ENCODE measurements around the gene EPB41L2.

The EPB41L2 gene

GRCh38 chr6:130796313-130796905, 266.6 kb downstream of the EPB41L2 start:
- no peak for DNase-seq (ENCODE audit: low spot score)

DNA sequence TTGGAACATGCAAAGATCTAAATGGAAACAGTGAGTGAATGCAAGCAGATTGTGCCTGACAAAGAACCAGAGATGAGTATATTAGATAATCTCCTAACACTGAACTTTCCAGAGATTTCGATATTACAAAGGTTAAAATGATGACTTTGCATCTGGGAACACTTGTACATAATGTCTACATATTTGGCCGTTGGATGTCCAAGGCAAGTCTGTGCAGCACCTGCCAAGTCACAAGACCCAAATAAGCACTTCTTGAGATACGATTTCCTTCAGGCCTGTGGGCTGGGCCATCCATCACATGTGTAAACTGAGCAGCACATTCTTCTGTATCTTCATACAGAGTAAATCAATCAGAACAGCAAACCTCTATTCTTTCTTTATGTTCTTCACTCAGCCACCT, 268.3 kb downstream of the EPB41L2 start:
- no peak for DNase-seq (ENCODE audit: low spot score)

DNA sequence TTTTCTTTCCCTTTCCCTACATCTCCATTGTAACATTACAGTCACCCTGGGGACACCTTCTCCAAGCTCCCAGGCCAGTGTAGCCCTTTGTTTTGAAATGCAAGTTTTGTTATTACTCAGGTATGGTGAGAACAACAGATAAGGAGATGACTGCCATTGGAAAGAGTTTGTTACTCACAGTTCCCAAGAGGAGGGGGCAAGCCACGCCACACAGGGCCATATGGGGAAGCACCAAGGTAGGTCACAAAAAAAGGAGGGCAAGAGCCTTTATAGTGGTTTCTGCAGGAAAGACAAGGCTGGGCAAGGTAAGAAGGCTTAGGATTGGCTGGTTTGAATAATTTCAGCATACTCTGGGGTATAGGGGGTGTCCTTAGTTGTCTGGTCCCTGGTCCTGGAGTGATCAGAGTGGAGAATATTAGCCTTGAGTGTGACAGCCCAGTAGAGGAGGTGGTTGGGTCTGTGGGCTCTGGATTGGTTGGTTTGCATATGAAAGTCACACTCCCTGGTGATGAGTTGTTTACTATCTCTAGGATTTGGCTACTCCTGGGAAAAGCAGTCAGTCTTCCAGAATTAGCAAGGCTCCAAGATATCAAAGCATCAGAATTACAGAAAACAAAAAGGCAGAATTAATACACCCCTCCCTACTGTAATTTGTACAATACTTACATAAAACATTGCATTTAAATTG, 268.9 kb downstream of the EPB41L2 start:
- DNase-seq (ENCODE audit: low spot score), result no peak
